ENCODE results near the gene SEPTIN7. TPM values are rescaled to one million over a fixed set of nuclear protein-coding genes. Genes with fewer than 3 reads are reported as not detected.

The SEPTIN7 gene
- total RNA-seq, 1 experiment from 2014 or later, result 263 TPM

DNA sequence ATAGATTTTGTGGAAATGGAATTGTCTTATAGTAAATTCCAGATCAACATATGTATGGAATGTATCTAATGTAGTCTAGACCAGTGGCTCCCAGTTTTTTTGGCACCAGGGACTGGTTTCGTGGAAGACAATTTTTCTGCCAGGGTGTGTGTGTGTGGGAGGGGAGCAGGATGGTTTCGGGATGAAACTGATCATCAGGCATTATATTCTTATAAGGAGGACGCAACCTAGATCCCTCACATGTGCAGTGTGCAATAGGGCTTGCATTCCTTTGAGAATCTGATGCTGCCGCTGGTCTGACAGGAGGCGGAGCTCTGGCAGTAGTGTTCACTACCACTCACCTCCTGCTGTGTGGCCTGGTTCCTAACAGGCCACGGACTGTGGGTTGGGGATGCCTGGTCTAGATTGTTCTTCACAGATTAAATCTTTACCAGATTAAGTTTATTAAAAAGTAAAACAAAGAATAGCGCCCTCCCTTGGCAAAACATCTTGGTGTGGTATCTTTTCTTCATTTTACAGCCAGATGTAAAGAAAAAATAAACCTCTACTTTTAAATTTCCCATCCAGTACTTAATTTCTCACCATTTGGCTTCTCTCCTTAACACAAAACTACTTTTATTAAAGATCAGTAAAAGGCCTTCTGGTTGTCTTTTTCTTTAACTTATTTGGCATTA is 48.4 kb downstream of the SEPTIN7 start:
- Histone ChIP-seq H3K9me2 (replicated peaks; ENCODE audit: insufficient read depth, low read length) (no peaks in the 10 kb centered on the region), H3K4me1 (ENCODE audit: low read length) (0 out of 2 replicates have a peak, but pooled peaks cover 3% of the 10 kb centered on the region), H3K9me3 (ENCODE audit: low read length) (no peaks in the 10 kb centered on the region), H3K27me3 (ENCODE audit: low read length) (no peaks in the 10 kb centered on the region), H3K36me3 (ENCODE audit: insufficient read depth, low read length) (peaks cover 49% of the 10 kb centered on the region), H3K79me2 (ENCODE audit: low read length) (peaks cover 99% of the 10 kb centered on the region), H3K4me2 (ENCODE audit: low read depth, low read length, poor library complexity, severe bottlenecking) (no peak overlapping the region), H3K27ac (ENCODE audit: low read length) (no peak overlapping the region), H3K9ac (ENCODE audit: low read length) (no peak overlapping the region), H4K20me1 (ENCODE audit: insufficient read depth, low read depth, low read length) (no peaks in the 10 kb centered on the region), H2AFZ (ENCODE audit: low read length) (no peak overlapping the region), H3K4me3 (ENCODE audit: low read length) (no peak overlapping the region)
- DNase-seq, result no peak

- H3K9me3 ChIP-seq (ENCODE audit: low read length), result peaks cover under 1% of the 10 kb centered on the region; the same call in 1 of the 2 replicates
- H3K27ac ChIP-seq (ENCODE audit: low read length), result no peak overlapping the region
- H3K4me2 ChIP-seq (ENCODE audit: low read depth, low read length, poor library complexity, severe bottlenecking), result no peak overlapping the region
- H3K4me3 ChIP-seq (ENCODE audit: low read length), result no peak overlapping the region
- H3K79me2 ChIP-seq (ENCODE audit: low read length), result peaks cover 96% of the 10 kb centered on the region
- no peak overlapping the region for H2AFZ ChIP-seq (ENCODE audit: low read length)
- no peaks in the 10 kb centered on the region for H4K20me1 ChIP-seq (ENCODE audit: insufficient read depth, low read depth, low read length)
- no peaks in the 10 kb centered on the region for H3K27me3 ChIP-seq (ENCODE audit: low read length)
- DNase-seq, result no peak
- no peaks in the 10 kb centered on the region for H3K9me2 ChIP-seq (replicated peaks; ENCODE audit: insufficient read depth, low read length)
- H3K36me3 ChIP-seq (ENCODE audit: insufficient read depth, low read length), result peaks cover 48% of the 10 kb centered on the region
- H3K9ac ChIP-seq (ENCODE audit: low read length), result no peak overlapping the region
- 0 out of 2 replicates have a peak, but pooled peaks cover 3% of the 10 kb centered on the region for H3K4me1 ChIP-seq (ENCODE audit: low read length)
Observed at GRCh38 chr7:35849954-35850353, 49.1 kb downstream of the SEPTIN7 start.

Other genes starting within 250 kb of the SEPTIN7 start
- 13.7 and 17.3 TPM in 2 replicates for gene HERPUD2, start 105.9 kb upstream of the SEPTIN7 start, total RNA-seq (2014; rRNA removed; shearing (Covaris generic); ENCODE audit: low replicate concordance)

Measured in Karpas-422 (cell line).